ENCODE measurements around the gene CMBL.

CMBL gene

GRCh38 chr5:10310066-10310779, 2.5 kb upstream of the CMBL start:
- DNase-seq (ENCODE audit: low read depth in 2 of 2), result no peak

- DNase-seq (ENCODE audit: low read depth in 2 of 2), result no peak
Observed at GRCh38 chr5:10308844-10309243, 1.1 kb upstream of the CMBL start.

- DNase-seq (ENCODE audit: low read depth in 2 of 2), result no peak
Observed at GRCh38 chr5:10306806-10307205, 896 bp downstream of the CMBL start.

DNA sequence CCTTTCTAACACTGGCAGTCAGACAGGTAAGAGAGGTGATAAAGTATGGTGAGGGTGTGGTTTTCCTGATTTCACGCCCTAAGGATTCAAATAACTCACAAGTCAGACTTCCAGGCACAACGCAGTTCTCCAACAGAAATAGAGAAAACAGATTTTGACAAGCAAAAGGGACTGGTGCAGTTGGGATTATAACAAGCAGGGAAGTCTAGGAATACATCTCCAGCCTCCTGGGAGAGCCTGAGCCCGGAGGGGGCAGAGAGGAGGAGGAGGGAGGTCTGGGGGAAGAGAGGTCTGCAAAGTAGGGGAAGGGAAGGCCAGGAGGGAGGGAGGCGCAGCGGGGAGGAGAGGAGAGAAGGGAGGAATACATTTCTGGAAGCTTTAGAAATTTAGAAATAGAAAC, 1.6 kb downstream of the CMBL start:
- no peak for DNase-seq (ENCODE audit: low read depth in 2 of 2)

DNA sequence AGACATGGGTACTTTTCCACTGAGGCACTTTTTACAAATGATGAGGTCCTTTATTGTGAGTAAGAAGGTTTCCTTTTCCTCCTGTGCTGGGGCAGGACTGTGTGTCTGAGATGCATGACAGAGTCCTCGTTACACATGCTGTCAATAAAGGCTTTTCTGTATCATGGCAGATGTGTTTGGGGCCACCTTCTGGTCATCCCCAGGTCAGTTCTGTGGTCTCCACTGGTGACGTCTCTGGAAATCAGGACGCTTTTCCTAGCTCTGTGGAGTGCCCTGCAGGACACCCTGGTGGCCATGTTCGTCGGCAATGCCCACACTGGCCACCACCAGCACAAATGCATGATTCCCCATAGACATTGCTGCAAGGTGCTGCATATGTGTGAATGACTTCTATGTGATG, 2.8 kb downstream of the CMBL start:
- no peak for DNase-seq (ENCODE audit: low read depth in 2 of 2)

DNA sequence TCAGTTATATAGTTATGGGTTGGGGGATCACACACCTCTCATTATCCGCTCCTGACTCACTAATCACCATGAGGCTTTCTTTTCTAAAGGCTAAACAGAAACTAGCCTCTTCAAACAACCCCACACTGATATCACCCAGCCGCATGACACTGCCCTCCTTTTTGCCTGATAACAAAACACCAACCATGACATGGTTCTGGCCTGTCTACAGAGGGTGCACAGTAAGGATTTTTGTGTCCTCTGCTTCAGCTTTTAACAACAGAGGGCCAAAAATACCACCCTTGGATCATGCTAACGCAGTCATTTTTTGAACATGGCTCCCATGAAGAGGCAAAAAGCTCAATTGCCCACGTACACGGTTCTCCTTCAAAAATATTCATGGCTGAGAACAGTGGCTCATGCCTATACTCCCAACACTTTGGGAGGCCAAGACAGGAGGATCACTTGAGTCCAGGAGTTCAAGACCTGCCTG, 4.0 kb downstream of the CMBL start:
- no peak for DNase-seq (ENCODE audit: low read depth in 2 of 2)

DNA sequence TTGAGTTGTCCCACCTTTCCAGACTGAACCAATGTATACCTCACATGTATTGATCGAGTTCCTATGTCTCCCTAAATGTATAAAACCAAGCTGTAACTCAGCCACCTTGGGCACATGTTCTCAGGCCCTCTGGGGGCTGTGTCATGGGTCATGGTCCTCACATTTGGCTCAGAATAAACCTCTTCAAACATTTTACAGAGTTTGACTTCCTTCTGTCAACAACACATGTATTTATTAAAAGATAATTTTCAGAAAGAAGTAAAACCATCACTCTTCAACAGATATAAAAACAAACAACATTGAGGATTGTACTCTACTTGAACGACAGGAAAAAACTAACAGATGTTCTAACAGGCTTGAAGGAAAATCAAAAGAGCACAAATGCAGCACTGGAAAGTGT, 4.5 kb downstream of the CMBL start:
- DNase-seq (ENCODE audit: low read depth in 2 of 2), result no peak

- no peak for DNase-seq (ENCODE audit: low read depth in 2 of 2)
Observed at GRCh38 chr5:10301842-10302610, 5.7 kb downstream of the CMBL start.

DNA sequence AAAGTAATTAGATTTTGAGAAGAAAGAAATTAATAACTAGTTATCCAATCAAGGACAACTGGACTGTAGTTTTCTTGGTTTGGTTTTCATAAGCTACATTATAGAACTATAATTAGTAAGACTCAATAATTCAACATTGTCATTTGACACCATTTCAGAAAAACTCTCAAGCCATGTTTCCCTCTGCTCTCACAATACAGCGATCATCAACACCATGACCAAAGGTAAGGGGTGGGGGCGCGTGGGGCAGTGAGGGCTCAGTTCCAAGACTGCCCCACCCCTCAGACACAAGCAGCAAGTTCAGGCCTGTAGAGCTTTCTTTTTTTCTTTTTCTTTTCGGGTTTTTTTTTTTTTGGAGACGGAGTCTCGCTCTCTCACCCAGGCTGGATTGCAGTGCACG, 6.4 kb downstream of the CMBL start:
- no peak for DNase-seq (ENCODE audit: low read depth in 2 of 2)

GRCh38 chr5:10300246-10300645, 7.5 kb downstream of the CMBL start:
- DNase-seq (ENCODE audit: low read depth in 2 of 2), result no peak

- DNase-seq (ENCODE audit: low read depth in 2 of 2), result no peak
Observed at GRCh38 chr5:10297646-10298204, 10.0 kb downstream of the CMBL start.

DNA sequence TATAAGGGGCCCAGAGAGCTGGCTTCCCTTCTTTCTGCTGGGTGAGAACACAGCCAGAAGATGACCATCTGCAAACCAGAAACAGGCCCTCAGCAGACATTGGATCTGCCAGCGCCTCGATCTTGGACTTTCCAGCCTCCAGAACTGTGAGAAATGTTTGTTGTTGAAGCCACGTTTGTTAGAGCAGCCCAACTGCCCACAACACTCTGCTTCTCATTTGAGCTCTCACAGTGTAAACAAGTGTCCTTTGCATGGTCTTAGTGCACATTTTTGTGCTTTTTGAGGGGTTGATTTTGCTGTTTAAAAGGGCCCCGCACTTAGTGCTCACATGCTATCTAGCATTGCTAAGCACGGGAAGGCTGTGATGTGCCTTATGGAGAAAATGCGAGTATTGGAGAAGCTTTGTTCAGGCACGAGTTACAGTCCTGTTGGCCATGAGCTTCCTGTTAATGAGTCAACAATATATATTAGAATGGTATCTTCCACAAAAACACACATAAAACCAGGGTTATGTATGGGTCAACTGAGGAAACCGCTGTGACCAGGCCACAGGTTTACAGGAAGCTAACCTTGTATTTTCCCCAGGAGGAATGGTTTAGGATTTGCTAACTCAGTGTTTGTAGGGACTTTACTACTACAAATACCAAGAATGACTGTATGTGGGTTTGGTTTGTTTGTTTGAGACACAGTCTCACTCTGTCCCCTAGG, 11.9 kb downstream of the CMBL start:
- DNase-seq (ENCODE audit: low read depth in 2 of 2), result no peak

- DNase-seq (ENCODE audit: low read depth in 2 of 2), result no peak
Observed at GRCh38 chr5:10293907-10294662, 13.6 kb downstream of the CMBL start.

DNA sequence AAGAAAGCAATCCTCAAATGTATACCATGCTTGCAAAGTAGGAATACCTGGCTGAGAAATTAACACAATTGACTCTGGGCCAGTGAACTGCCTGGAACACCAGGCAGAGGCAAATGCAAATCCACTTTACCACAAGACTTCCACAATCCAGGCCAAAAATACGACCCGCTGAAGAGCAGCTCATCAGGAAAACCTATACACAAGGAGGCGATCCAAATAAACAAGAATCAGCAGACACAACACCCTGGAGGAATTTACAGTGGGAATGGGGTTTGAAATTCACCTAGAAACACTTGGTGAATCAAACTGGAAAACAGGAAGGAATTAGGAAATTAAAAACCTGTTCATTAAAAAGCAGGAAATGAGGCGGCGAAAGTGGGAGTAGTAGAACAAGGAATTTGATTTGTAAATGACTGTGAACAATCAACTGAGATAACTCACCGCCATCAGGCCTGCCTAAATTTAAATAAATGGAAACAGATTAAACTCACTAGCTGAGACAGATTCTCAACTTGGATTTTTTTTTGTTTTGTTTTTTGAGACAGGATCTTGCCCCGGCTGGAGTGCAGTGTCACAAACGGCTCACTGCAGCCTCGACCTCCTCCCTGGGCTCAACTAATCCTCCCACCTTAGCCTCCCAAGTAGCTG, 15.9 kb downstream of the CMBL start:
- no peak for DNase-seq (ENCODE audit: low read depth in 2 of 2)

DNA sequence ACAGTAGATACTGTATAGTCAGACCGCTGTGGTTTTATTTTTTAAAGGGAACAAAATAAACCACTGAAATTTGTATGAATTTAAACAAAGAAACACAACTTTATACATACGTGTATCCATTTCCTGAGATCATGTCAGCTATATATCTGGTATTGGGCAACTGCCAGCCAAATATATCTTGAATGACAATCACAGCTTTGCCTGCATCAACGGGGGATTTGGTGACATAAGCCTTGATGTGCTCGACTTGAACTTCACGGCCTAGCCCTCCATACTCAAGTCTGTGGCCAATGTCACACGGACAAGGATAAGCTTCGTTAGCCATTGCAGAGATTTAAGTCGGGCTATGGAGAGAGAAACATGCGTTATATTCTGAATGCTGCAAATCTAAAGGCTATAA, 17.3 kb downstream of the CMBL start:
- DNase-seq (ENCODE audit: low read depth in 2 of 2), result no peak

DNA sequence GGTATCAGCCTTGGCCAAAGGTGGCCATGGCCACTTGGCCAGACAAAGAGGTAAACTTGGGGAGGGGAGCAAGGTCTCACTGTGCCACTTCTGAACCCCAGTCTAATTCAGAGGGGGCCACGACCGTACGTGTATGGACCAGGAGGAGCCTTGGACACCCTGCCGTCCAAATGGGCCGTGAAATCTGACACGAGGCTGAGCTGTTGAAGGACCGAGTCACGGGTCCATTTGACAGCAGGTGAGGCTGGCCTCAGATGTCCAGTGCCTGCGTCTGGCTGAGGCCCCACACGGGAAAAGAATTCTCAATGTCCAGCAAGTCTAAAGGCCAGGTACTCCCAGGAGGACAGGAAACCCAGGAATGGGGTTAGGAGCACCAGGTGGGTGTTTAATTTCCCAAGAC, 17.7 kb downstream of the CMBL start:
- no peak for DNase-seq (ENCODE audit: low read depth in 2 of 2)

DNA sequence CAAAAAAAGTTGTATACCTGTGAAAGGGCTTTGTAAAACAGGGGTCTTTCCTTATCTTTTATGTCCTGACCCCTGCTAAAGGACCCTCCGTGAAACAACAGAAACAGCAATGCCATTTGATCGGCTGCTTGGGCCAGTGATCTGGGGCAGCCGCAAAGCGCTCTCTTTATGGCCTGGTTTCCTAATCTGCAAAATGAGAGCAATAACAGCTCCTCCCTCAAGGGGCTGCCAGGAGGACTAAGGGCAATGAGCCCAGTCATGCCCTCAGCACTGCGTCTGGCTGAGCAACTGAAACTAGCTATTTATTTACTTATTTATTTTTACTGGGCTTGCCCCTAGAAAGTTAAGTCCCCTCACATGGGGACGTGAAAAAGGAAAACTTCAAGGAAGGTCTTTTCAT, 18.3 kb downstream of the CMBL start:
- DNase-seq (ENCODE audit: low read depth in 2 of 2), result no peak

DNA sequence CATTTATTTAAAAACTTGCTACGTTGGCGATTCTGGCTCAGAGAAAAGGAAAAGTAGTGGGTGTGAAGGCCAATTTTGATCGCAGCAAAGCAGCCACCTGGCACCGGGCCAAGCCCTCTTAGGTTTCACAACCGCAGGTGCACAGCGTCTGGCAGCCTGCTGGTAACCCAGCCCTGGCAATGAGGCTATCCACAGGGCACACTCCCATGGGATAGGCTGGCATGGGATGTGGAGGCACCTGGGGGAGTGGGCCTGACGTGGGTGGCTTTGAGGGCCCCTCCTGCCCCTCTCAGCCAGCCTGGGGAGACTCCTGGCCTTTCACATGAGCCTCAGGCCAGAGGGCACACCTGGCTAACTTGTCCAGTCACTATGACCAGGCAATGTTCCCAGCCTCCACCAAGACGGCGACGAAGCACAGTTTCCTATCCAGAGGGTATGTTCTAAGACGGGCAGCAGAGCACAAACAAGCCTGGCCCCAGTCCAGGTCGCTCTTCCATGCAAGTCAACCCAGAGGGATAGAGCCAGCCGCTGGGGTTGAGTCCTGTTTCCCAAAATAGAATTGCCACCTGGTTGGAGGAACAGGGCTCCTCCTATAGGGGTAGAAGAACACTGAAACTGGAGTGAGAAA, 19.0 kb downstream of the CMBL start:
- DNase-seq (ENCODE audit: low read depth in 2 of 2), result peak in 1 of 2 donors; percentile 11

GRCh38 chr5:10286862-10287227, 20.9 kb downstream of the CMBL start:
- DNase-seq (ENCODE audit: low read depth in 2 of 2), result no peak

- no peak for DNase-seq (ENCODE audit: low read depth in 2 of 2)
Observed at GRCh38 chr5:10286162-10286861, 21.4 kb downstream of the CMBL start.
